HEK293T (cell line): ENCODE data around the gene ME3.

ENCODE experiments used
- CTBP1 ChIP-seq: fragments of 450-650 bp; IDR thresholded peaks from 2 replicates; pipeline ENCODE4 v1.6.1; 2016; ENCODE audit warnings: borderline replicate concordance
- ELF4 ChIP-seq: fragments of 450-650 bp; IDR thresholded peaks from 2 replicates; pipeline ENCODE4 v1.6.1; 2017; ENCODE audit warnings: antibody characterized with exemption
- FOXM1 ChIP-seq: fragments of 450-650 bp; IDR thresholded peaks from 2 replicates; pipeline ENCODE4 v1.6.1; 2017; ENCODE audit warnings: mild to moderate bottlenecking, borderline replicate concordance
- L3MBTL2 ChIP-seq: fragments of 450-650 bp; conservative IDR thresholded peaks from 2 replicates; pipeline ENCODE4 v1.6.1; 2016; ENCODE audit warnings: mild to moderate bottlenecking
- NFRKB ChIP-seq: fragments of 450-650 bp; IDR thresholded peaks from 2 replicates; pipeline ENCODE4 v1.6.1; 2016; ENCODE audit warnings: mild to moderate bottlenecking, moderate library complexity
- TARDBP ChIP-seq: fragments of 450-650 bp; IDR thresholded peaks from 2 replicates; pipeline ENCODE4 v1.6.1; 2016
- ZNF384 ChIP-seq: fragments of 450-650 bp; IDR thresholded peaks from 2 replicates; pipeline ENCODE4 v1.6.1; 2016
- TF ChIP-seq, protein P1 (sequence below): fragments of 450-650 bp; IDR thresholded peaks from 2 replicates; pipeline ENCODE4 v1.6.1; 2016

DNA sequence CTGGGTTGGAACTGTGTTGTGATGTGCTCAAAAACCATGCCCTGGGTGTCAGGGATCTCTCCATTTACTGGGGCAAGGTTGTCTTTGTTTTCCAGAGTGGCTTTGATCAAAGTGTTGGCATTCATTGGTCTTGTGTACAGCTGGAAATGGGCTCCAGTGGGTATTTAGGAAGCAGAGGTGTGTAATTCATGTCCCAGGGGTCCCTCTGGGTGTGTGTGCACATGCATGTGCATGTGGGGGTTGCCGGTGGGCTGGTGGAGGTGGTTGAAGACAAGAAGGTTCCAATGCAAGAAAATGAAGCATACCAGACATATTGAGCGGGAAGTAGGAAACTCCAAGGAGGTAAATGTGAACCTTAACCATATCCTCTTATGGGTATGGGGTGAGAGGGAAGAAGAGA lies 121.7 kb downstream of the ME3 start:
- TF ChIP-seq ZNF384 = no peak
- TF ChIP-seq NFRKB = no peak
- TF ChIP-seq TARDBP = no peak
- no peak for TF ChIP-seq CTBP1
- TF ChIP-seq, protein P1, sequence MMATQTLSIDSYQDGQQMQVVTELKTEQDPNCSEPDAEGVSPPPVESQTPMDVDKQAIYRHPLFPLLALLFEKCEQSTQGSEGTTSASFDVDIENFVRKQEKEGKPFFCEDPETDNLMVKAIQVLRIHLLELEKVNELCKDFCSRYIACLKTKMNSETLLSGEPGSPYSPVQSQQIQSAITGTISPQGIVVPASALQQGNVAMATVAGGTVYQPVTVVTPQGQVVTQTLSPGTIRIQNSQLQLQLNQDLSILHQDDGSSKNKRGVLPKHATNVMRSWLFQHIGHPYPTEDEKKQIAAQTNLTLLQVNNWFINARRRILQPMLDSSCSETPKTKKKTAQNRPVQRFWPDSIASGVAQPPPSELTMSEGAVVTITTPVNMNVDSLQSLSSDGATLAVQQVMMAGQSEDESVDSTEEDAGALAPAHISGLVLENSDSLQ = no peak
- TF ChIP-seq FOXM1 = no peak
- no peak for TF ChIP-seq ELF4
- TF ChIP-seq L3MBTL2 = no peak
